Measurements from ENCODE around the gene XIRP2.

XIRP2 gene

GRCh38 chr2:167191588-167191987 lies 303.3 kb downstream of the XIRP2 start:
- Histone ChIP-seq H2AK5ac (ENCODE audit: low read depth, low read length) (no peak overlapping the region), H3K9me3 (replicated peaks in 1 of 2; ENCODE audit: control insufficient read depth in 2 of 2, insufficient read depth in 1 of 2, low read depth in 1 of 2, low read length in 2 of 2) (no peaks in the 10 kb centered on the region), H3K18ac (ENCODE audit: low read length) (no peak overlapping the region), H3K27me3 (ENCODE audit: control insufficient read depth in 3 of 3, insufficient read depth in 3 of 3, low read depth in 1 of 3, low read length in 3 of 3) (no peaks in the 10 kb centered on the region), H3K4me1 (ENCODE audit: control insufficient read depth in 2 of 2, insufficient read depth in 1 of 2, low read depth in 1 of 2, low read length in 2 of 2) (peaks cover under 1 to 6% of the 10 kb centered on the region in 2 donors), H4K8ac (ENCODE audit: low read depth, low read length) (no peak overlapping the region), H3K9ac (ENCODE audit: low read depth, low read length, poor library complexity) (no peak overlapping the region), H3K36me3 (replicated peaks in 1 of 2; ENCODE audit: control insufficient read depth in 2 of 2, insufficient read depth in 2 of 2, low read length in 2 of 2) (no peaks in the 10 kb centered on the region), H3K27ac (replicated peaks; ENCODE audit: low read length) (no peak overlapping the region), H2BK15ac (ENCODE audit: low read length) (no peak overlapping the region), H3K4me3 (ENCODE audit: low read length in 2 of 2) (no peak overlapping the region), H2BK120ac (ENCODE audit: low read depth, low read length) (no peak overlapping the region), H3K4ac (ENCODE audit: low read length) (no peak overlapping the region), H2BK5ac (ENCODE audit: low read length) (no peak overlapping the region), H4K91ac (ENCODE audit: low read depth, low read length, poor library complexity) (no peak overlapping the region), H3K79me1 (ENCODE audit: low read depth, low read length) (no peaks in the 10 kb centered on the region), H3K23ac (ENCODE audit: low read depth, low read length, poor library complexity) (no peak overlapping the region), H3K4me2 (ENCODE audit: insufficient read depth, low read length, poor library complexity, severe bottlenecking) (no peak overlapping the region), H2BK12ac (ENCODE audit: low read length) (no peak overlapping the region), H3K14ac (ENCODE audit: low read length) (no peak overlapping the region), H2AFZ (ENCODE audit: low read length) (no peak overlapping the region)
- DNase-seq (ENCODE audit: low spot score): no peak
- no CpG with 5 or more reads among the region's 3 CpGs for WGBS, 2 donors (ENCODE audit: extremely low coverage in 2 of 2, insufficient read length in 2 of 2, insufficient replicate concordance in 1 of 2)

DNA sequence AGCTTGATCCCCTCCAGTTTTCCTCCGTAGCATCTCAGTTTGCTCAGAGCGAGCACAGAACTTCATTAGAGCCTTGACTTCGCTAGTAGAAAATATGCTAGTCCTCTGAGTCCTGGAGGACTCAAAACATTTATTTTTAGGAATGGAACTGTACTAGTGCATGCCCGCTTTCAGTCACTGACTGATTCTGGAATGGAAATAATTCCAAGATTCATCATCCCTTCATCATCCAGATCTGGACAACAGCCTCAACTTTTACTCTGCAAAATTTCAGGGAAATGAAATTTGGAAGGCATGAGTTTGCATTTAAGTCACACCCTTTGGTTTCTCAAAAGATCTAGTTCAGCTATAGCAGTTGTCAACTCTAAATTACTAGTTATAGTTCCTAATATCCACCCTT lies 304.6 kb downstream of the XIRP2 start:
- H3K9ac ChIP-seq (ENCODE audit: low read depth, low read length, poor library complexity): no peak overlapping the region
- H3K4ac ChIP-seq (ENCODE audit: low read length): no peak overlapping the region
- H2BK12ac ChIP-seq (ENCODE audit: low read length): no peak overlapping the region
- no peak overlapping the region for H2AFZ ChIP-seq (ENCODE audit: low read length)
- no peak overlapping the region for H2BK120ac ChIP-seq (ENCODE audit: low read depth, low read length)
- H2BK5ac ChIP-seq (ENCODE audit: low read length): no peak overlapping the region
- H2AK5ac ChIP-seq (ENCODE audit: low read depth, low read length): no peak overlapping the region
- H3K79me1 ChIP-seq (ENCODE audit: low read depth, low read length): no peaks in the 10 kb centered on the region
- no CpG with 5 or more reads among the region's 4 CpGs for WGBS, 2 donors (ENCODE audit: extremely low coverage in 2 of 2, insufficient read length in 2 of 2, insufficient replicate concordance in 1 of 2)
- no peak overlapping the region for H3K18ac ChIP-seq (ENCODE audit: low read length)
- DNase-seq (ENCODE audit: low spot score): no peak
- H3K9me3 ChIP-seq (replicated peaks in 1 of 2; ENCODE audit: control insufficient read depth in 2 of 2, insufficient read depth in 1 of 2, low read depth in 1 of 2, low read length in 2 of 2): no peaks in the 10 kb centered on the region
- no peak overlapping the region for H3K4me2 ChIP-seq (ENCODE audit: insufficient read depth, low read length, poor library complexity, severe bottlenecking)
- H3K27me3 ChIP-seq (ENCODE audit: control insufficient read depth in 3 of 3, insufficient read depth in 3 of 3, low read depth in 1 of 3, low read length in 3 of 3): no peaks in the 10 kb centered on the region
- H4K8ac ChIP-seq (ENCODE audit: low read depth, low read length): no peak overlapping the region
- H3K27ac ChIP-seq (replicated peaks; ENCODE audit: low read length): no peak overlapping the region
- no peak overlapping the region for H4K91ac ChIP-seq (ENCODE audit: low read depth, low read length, poor library complexity)
- H3K14ac ChIP-seq (ENCODE audit: low read length): no peak overlapping the region
- H3K4me3 ChIP-seq (ENCODE audit: low read length in 2 of 2): no peak overlapping the region
- H2BK15ac ChIP-seq (ENCODE audit: low read length): no peak overlapping the region
- no peak overlapping the region for H3K23ac ChIP-seq (ENCODE audit: low read depth, low read length, poor library complexity)
- H3K36me3 ChIP-seq (replicated peaks in 1 of 2; ENCODE audit: control insufficient read depth in 2 of 2, insufficient read depth in 2 of 2, low read length in 2 of 2): no peaks in the 10 kb centered on the region
- H3K4me1 ChIP-seq (ENCODE audit: control insufficient read depth in 2 of 2, insufficient read depth in 1 of 2, low read depth in 1 of 2, low read length in 2 of 2): peaks cover 0 to 4% of the 10 kb centered on the region in 2 donors

GRCh38 chr2:167196461-167197252 lies 308.4 kb downstream of the XIRP2 start:
- H3K27me3 ChIP-seq (ENCODE audit: control insufficient read depth in 3 of 3, insufficient read depth in 3 of 3, low read depth in 1 of 3, low read length in 3 of 3): no peaks in the 10 kb centered on the region
- H3K14ac ChIP-seq (ENCODE audit: low read length): no peak overlapping the region
- no CpG with 5 or more reads among the region's 6 CpGs for WGBS, 2 donors (ENCODE audit: extremely low coverage in 2 of 2, insufficient read length in 2 of 2, insufficient replicate concordance in 1 of 2)
- H3K27ac ChIP-seq (replicated peaks; ENCODE audit: low read length): no peak overlapping the region
- no peak overlapping the region for H3K4me3 ChIP-seq (ENCODE audit: low read length in 2 of 2)
- H3K9ac ChIP-seq (ENCODE audit: low read depth, low read length, poor library complexity): no peak overlapping the region
- H4K91ac ChIP-seq (ENCODE audit: low read depth, low read length, poor library complexity): no peak overlapping the region
- no peak overlapping the region for H3K4ac ChIP-seq (ENCODE audit: low read length)
- H2BK120ac ChIP-seq (ENCODE audit: low read depth, low read length): no peak overlapping the region
- H3K36me3 ChIP-seq (replicated peaks in 1 of 2; ENCODE audit: control insufficient read depth in 2 of 2, insufficient read depth in 2 of 2, low read length in 2 of 2): no peaks in the 10 kb centered on the region
- H3K4me2 ChIP-seq (ENCODE audit: insufficient read depth, low read length, poor library complexity, severe bottlenecking): no peak overlapping the region
- H3K4me1 ChIP-seq (ENCODE audit: control insufficient read depth in 2 of 2, insufficient read depth in 1 of 2, low read depth in 1 of 2, low read length in 2 of 2): peaks cover 0 to 4% of the 10 kb centered on the region in 2 donors
- H3K18ac ChIP-seq (ENCODE audit: low read length): no peak overlapping the region
- H4K8ac ChIP-seq (ENCODE audit: low read depth, low read length): no peak overlapping the region
- DNase-seq (ENCODE audit: low spot score): no peak
- H2AK5ac ChIP-seq (ENCODE audit: low read depth, low read length): no peak overlapping the region
- H3K79me1 ChIP-seq (ENCODE audit: low read depth, low read length): no peaks in the 10 kb centered on the region
- H3K23ac ChIP-seq (ENCODE audit: low read depth, low read length, poor library complexity): no peak overlapping the region
- H2BK12ac ChIP-seq (ENCODE audit: low read length): no peak overlapping the region
- peak overlapping the region; percentile 24 for H2AFZ ChIP-seq (ENCODE audit: low read length)
- no peak overlapping the region for H2BK5ac ChIP-seq (ENCODE audit: low read length)
- H3K9me3 ChIP-seq (replicated peaks in 1 of 2; ENCODE audit: control insufficient read depth in 2 of 2, insufficient read depth in 1 of 2, low read depth in 1 of 2, low read length in 2 of 2): no peaks in the 10 kb centered on the region
- no peak overlapping the region for H2BK15ac ChIP-seq (ENCODE audit: low read length)

DNA sequence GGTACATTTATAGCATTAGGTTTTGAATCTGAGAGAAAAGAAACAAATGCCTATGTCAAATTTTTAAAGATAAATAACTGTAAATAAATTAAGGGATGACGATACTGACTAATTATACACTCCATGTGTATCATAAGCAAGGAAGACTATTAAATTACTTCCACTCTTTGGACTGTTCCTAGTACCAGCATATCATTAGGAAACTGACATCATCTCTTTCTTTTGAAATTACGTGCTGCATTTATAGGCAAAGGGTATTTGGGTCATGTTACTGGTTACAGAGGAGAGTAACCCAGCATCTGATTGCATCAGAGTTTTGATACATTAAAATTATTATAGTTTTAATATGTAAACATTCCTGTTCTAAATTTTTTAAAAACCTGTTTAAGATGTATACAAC lies 309.7 kb downstream of the XIRP2 start:
- H2BK15ac ChIP-seq (ENCODE audit: low read length): no peak overlapping the region
- H3K14ac ChIP-seq (ENCODE audit: low read length): no peak overlapping the region
- H3K23ac ChIP-seq (ENCODE audit: low read depth, low read length, poor library complexity): no peak overlapping the region
- H2AFZ ChIP-seq (ENCODE audit: low read length): no peak overlapping the region
- H3K27ac ChIP-seq (replicated peaks; ENCODE audit: low read length): no peak overlapping the region
- no peak overlapping the region for H3K18ac ChIP-seq (ENCODE audit: low read length)
- peaks cover 0 to 4% of the 10 kb centered on the region in 2 donors for H3K4me1 ChIP-seq (ENCODE audit: control insufficient read depth in 2 of 2, insufficient read depth in 1 of 2, low read depth in 1 of 2, low read length in 2 of 2)
- no peak overlapping the region for H4K91ac ChIP-seq (ENCODE audit: low read depth, low read length, poor library complexity)
- no peak for DNase-seq (ENCODE audit: low spot score)
- no peak overlapping the region for H3K9ac ChIP-seq (ENCODE audit: low read depth, low read length, poor library complexity)
- H2BK12ac ChIP-seq (ENCODE audit: low read length): no peak overlapping the region
- H3K4me3 ChIP-seq (ENCODE audit: low read length in 2 of 2): no peak overlapping the region
- no CpG with 5 or more reads among the region's 2 CpGs for WGBS, 2 donors (ENCODE audit: extremely low coverage in 2 of 2, insufficient read length in 2 of 2, insufficient replicate concordance in 1 of 2)
- no peak overlapping the region for H3K4ac ChIP-seq (ENCODE audit: low read length)
- no peaks in the 10 kb centered on the region for H3K27me3 ChIP-seq (ENCODE audit: control insufficient read depth in 3 of 3, insufficient read depth in 3 of 3, low read depth in 1 of 3, low read length in 3 of 3)
- no peaks in the 10 kb centered on the region for H3K36me3 ChIP-seq (replicated peaks in 1 of 2; ENCODE audit: control insufficient read depth in 2 of 2, insufficient read depth in 2 of 2, low read length in 2 of 2)
- no peaks in the 10 kb centered on the region for H3K79me1 ChIP-seq (ENCODE audit: low read depth, low read length)
- no peak overlapping the region for H2BK5ac ChIP-seq (ENCODE audit: low read length)
- no peak overlapping the region for H4K8ac ChIP-seq (ENCODE audit: low read depth, low read length)
- H3K9me3 ChIP-seq (replicated peaks in 1 of 2; ENCODE audit: control insufficient read depth in 2 of 2, insufficient read depth in 1 of 2, low read depth in 1 of 2, low read length in 2 of 2): no peaks in the 10 kb centered on the region
- H3K4me2 ChIP-seq (ENCODE audit: insufficient read depth, low read length, poor library complexity, severe bottlenecking): no peak overlapping the region
- H2BK120ac ChIP-seq (ENCODE audit: low read depth, low read length): no peak overlapping the region
- H2AK5ac ChIP-seq (ENCODE audit: low read depth, low read length): no peak overlapping the region

Measured in neuronal stem cell (in vitro differentiated cells).